ENCODE data around the gene NOTCH1.

Gene NOTCH1

DNA sequence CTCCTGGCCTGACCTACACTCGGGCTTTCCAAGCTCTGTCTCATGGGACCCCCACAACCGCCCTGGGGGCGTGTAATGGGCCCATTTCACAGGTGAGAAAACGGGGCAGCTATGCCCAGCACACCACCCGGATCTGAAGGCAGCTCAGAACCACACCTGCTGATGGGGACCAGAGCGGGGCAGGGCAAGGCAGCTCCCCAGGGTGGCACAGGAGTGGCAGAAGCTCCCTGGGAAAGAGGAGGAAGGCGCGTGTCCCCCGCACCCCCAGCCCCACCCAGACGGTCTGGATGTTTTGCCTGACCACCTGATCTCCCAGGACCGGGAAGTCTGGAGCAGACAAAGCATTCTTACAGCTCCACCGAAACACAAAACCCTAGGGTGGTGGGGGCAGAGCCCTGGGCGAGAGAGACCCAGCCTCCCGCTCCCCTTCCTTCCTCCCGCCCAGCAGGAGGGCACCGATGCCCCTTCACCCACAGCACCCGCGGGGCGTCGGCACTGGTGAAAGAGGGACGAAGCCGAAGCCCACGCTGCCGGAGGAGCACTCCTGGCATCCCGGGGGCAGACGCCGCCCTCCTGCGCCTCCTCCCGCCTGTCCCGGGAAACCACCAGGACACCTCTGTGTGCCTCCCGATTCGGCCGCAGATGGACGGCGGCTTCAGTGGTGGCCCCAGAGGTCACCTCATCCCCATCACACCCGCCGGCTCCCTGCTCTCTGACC, 14.5 kb downstream of the NOTCH1 start:
- TF ChIP-seq CTCF (IDR thresholded peaks at IDR 0.05; ENCODE audit: low read depth, low read length): no peak
- no peak for DNase-seq (ENCODE audit: extremely low read depth, low read depth)

DNA sequence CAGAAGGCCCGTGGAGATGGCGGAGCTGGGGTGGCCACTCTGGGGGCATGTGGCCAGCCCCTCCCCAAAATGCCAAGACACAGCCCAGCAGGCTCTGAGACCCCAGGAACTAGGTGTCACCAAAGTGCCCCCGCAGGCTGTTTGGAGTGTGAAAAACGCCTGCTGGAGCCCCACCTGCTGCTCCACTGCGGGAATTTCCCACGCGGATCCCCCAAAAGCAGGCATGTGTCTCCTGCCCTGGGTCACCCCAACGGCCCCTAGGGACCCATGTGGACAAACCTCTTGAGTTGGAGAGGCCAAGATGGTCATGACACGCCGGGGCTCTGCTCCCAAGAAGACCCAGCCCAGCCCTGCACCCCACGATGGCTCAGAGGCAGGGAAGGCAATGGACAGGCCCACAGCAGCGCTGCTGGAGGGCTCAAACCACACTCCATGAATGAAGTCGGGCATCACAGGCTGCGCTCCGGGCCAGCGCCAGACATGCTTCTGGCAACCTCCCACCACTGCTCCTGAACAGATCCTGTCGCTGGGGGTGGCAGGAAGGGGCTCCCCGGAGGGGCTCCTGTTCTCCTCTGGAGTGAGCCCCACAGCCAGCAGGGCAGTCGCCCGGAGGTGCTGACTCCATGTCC, 15.3 kb downstream of the NOTCH1 start:
- DNase-seq (ENCODE audit: extremely low read depth, low read depth): no peak
- TF ChIP-seq CTCF (IDR thresholded peaks at IDR 0.05; ENCODE audit: low read depth, low read length): no peak

GRCh38 chr9:136529516-136530460, 16.1 kb downstream of the NOTCH1 start:
- DNase-seq (ENCODE audit: extremely low read depth, low read depth): no peak
- no peak for TF ChIP-seq CTCF (IDR thresholded peaks at IDR 0.05; ENCODE audit: low read depth, low read length)

DNA sequence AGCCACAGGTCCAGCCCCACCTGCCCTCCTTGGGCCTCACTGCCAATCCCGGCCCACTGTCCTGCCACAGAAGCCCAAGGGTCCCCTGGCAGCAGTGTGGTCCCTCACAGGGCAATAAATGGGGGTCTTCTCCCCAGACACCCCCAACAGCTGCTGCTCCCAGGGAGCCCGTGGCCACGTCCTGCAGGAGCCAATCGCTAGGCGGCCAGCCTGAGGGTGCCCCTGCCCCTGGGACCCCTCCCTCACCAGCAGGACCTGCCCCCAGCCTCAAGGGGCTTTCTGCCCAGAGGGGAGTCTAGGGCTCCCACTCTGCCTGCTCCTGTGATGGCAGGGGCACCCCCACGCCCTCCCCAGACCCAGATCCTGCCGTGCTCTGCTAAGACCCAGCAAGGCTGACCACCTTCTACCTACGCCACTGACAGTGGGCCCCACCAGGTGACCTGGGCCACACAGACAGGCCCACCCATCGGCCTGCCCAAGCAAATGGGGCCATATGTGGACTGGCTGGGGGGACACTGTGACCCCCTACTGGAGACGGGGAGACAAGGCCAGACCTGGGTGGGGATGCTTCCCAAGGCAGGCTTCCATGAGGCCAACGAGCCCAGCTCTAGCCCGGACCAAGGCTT, 17.0 kb downstream of the NOTCH1 start:
- DNase-seq (ENCODE audit: extremely low read depth, low read depth): no peak
- no peak for TF ChIP-seq CTCF (IDR thresholded peaks at IDR 0.05; ENCODE audit: low read depth, low read length)

DNA sequence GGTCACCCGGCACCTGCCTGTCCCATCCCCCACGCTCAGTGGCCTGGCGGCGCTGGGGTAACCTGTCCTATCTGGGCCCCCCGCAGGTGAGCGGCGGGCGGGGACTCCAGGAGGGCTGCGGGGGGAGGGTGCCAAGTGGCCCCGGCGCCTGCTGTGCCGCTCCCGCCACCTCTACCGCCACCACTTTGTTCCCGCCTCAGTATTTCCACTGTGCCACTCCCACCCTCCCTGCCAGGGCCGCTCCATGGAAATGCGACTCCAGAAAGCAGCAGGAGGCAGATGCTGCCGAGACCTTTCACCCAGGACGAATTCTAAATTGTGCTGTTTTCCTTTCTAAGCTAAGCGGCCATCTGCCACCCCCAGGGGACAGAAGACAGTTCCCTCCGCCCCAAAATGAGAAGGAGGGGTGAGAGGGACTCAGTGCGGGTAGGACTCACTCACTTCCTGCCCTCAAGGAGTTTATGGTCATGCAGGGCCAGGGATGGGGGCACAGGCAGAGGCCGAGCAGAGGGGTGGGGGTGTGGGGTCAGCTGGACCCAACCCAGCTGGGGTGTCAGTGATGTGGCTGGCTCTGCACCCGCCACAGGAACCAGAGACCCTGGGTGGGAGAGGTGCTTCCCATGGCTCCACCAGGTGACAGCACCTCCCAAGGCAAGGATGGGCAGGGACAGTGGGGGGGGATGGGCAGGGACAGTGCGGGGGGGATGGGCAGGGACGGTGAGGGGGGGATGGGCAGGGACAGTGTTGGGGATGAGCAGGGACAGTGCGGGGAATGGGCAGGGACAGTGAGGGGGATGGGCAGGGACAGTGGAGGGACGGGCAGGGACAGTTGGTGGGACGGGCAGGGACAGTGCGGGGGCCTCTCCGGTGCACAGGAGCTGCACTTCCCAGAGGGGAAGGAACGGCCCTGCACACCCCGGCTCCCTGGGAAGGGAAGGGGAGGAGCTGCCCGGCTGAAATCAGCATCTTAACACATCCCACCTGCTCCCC, 17.8 kb downstream of the NOTCH1 start:
- no peak for TF ChIP-seq CTCF (IDR thresholded peaks at IDR 0.05; ENCODE audit: low read depth, low read length)
- DNase-seq (ENCODE audit: extremely low read depth, low read depth): no peak

GRCh38 chr9:136527131-136527530, 18.7 kb downstream of the NOTCH1 start:
- no peak for DNase-seq (ENCODE audit: extremely low read depth, low read depth)
- TF ChIP-seq CTCF (IDR thresholded peaks at IDR 0.05; ENCODE audit: low read depth, low read length): no peak

Measured in AG09319 (cell line).